ENCODE results near the gene ZGRF1. TPM values are rescaled to one million over a fixed set of nuclear protein-coding genes. Genes with fewer than 3 reads are reported as not detected.
"Not testable (repeated sequence)": the region's sequence is repeated elsewhere in the genome, so short reads cannot be mapped to it uniquely, and the experiment has no call there.

ZGRF1 gene
- total RNA-seq, 2 experiments from 2014 or later: 28.8 to 28.9 TPM

- DNase-seq: no peak
- ChIA-PET CTCF (interaction anchor here (2.4 kb wide), 1 partner anchor 19 kb away, joined by 13 read pairs; no protein-coding TSS in a partner anchor), POLR2A (no interaction called here)
Observed at GRCh38 chr4:112504807-112505206, 131.9 kb downstream of the ZGRF1 start.

GRCh38 chr4:112502871-112503270 is 133.8 kb downstream of the ZGRF1 start:
- POLR2A ChIA-PET: interaction anchor here (0.6 kb wide), 1 partner anchor 48 kb away, joined by 4 read pairs; no protein-coding TSS in a partner anchor
- CTCF ChIA-PET: interaction anchor here (0.7 to 2.4 kb wide), 2 partner anchors 21 to 196 kb away, joined by 3 to 13 read pairs; no protein-coding TSS in a partner anchor
- no peak for DNase-seq
- Mint-ChIP-seq H3K4me3 (no peak overlapping the region), H3K9me3 (no peaks in the 10 kb centered on the region), H3K36me3 (ENCODE audit: low read depth) (no peaks in the 10 kb centered on the region), H3K27ac (no peak overlapping the region), H3K4me1 (no peaks in the 10 kb centered on the region), H3K27me3 (peaks cover 44% of the 10 kb centered on the region)

More at GRCh38 chr4:112504807-112505206, 131.9 kb downstream of the ZGRF1 start:
- no peak overlapping the region for H3K4me3 Mint-ChIP-seq
- H3K36me3 Mint-ChIP-seq (ENCODE audit: low read depth): no peaks in the 10 kb centered on the region
- peaks cover 12% of the 10 kb centered on the region for H3K4me1 Mint-ChIP-seq
- H3K27ac Mint-ChIP-seq: no peak overlapping the region
- H3K9me3 Mint-ChIP-seq: no peaks in the 10 kb centered on the region
- peaks cover 62% of the 10 kb centered on the region for H3K27me3 Mint-ChIP-seq

- H3K9me3 Mint-ChIP-seq: peaks cover 16% of the 10 kb centered on the region
- POLR2A ChIA-PET: no interaction called here
Observed at GRCh38 chr4:112492321-112492720, 144.4 kb downstream of the ZGRF1 start.

GRCh38 chr4:112490808-112491207 is 145.9 kb downstream of the ZGRF1 start:
- H3K36me3 Mint-ChIP-seq (ENCODE audit: low read depth); POLR2A ChIA-PET; H3K27ac Mint-ChIP-seq; H3K4me1 Mint-ChIP-seq; H3K27me3 Mint-ChIP-seq; CTCF ChIA-PET; DNase-seq; H3K4me3 Mint-ChIP-seq: not testable (repeated sequence)
- H3K9me3 Mint-ChIP-seq: peaks cover 16% of the 10 kb centered on the region

More at GRCh38 chr4:112492321-112492720, 144.4 kb downstream of the ZGRF1 start:
- Mint-ChIP-seq H3K27me3 (peaks cover 3% of the 10 kb centered on the region), H3K36me3 (ENCODE audit: low read depth) (no peaks in the 10 kb centered on the region), H3K27ac (no peak overlapping the region), H3K4me3 (no peak overlapping the region), H3K4me1 (no peaks in the 10 kb centered on the region)
- CTCF ChIA-PET: no interaction called here
- no peak for DNase-seq

Other genes with a start within 250 kb of the ZGRF1 start
- not detected for gene NEUROG2, start 120.7 kb downstream of the ZGRF1 start, total RNA-seq
- 10 to 100 TPM; 44.6 to 47.0 TPM for gene LARP7, start 234 bp upstream of the ZGRF1 start, total RNA-seq